Measurements from ENCODE around the gene ATG14.
"Not testable (repeated sequence)": the region's sequence is repeated elsewhere in the genome, so short reads cannot be mapped to it uniquely, and the experiment has no call there.

The ATG14 gene

DNA sequence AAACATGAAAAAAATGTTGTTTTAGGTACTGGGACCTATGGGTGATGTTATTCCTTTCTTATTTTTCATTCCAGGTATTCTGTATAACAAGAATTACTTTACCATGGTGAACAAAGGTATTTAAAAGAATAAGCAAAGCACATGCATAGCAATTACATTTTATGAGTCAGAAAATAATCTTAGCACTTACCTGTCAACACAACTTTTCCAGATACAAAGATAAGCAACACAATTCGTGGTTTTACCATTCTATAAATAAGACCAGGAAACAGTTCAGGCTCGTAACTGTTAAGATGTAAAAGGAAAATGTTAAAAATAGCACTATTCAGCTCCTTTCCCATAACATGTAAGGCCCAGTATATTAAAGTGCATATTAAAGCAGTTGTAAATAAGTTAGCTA lies 12.3 kb upstream of the ATG14 start:
- Histone ChIP-seq H3K36me3 (ENCODE audit: insufficient read depth, low read length) (no peaks in the 10 kb centered on the region), H3K9me3 (ENCODE audit: low read length) (no peaks in the 10 kb centered on the region), H2AFZ (ENCODE audit: low read depth, low read length) (no peak overlapping the region), H3K27me3 (ENCODE audit: insufficient read depth, low read length) (peaks cover 4% of the 10 kb centered on the region), H3K4me1 (ENCODE audit: insufficient read depth, low read length) (no peaks in the 10 kb centered on the region), H3K4me3 (ENCODE audit: low read length) (no peak overlapping the region)

DNA sequence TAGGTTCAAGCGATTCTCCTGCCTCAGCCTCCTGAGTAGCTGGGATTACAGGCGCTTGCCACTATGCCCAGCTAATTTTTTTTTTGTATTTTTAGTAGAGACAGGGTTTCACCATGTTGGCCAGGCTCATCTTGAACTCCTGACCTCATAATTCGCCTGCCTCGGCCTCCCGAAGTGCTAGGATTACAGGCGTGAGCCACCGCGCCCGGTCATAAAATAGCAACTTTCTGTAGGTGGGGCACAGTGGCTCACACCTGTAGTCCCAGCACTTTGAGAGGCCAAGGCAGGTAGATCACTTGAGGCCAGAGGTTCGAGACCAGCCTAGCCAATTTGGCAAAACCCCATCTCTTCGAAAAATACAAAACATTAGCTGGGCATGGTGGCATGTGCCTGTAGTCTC lies 10.7 kb upstream of the ATG14 start:
- H3K4me3 ChIP-seq (ENCODE audit: low read length); H3K27me3 ChIP-seq (ENCODE audit: insufficient read depth, low read length); H3K9me3 ChIP-seq (ENCODE audit: low read length); H3K4me1 ChIP-seq (ENCODE audit: insufficient read depth, low read length); H3K36me3 ChIP-seq (ENCODE audit: insufficient read depth, low read length); H2AFZ ChIP-seq (ENCODE audit: low read depth, low read length): not testable (repeated sequence)

DNA sequence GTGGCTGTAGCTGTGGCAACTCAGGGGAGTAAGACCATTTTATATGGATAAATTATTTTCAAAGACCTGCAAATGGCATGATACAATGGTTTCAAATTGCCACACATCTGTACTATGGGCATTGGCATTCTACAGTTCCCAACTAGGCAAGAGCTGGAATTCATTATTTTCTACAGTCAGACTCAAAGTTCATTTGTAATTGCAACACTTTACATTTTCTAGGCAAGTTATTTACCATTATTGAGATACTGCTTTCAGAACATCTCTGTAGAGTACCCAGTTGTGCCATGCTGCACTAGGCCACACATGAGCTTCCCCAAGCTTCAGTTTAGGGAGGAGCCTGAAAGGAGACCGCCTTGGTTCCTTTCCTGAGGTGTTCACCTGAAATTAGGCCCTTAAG lies 8.0 kb upstream of the ATG14 start:
- Histone ChIP-seq H3K4me1 (ENCODE audit: insufficient read depth, low read length) (peaks cover 3% of the 10 kb centered on the region), H3K36me3 (ENCODE audit: insufficient read depth, low read length) (no peaks in the 10 kb centered on the region), H3K27me3 (ENCODE audit: insufficient read depth, low read length) (peaks cover 6% of the 10 kb centered on the region), H2AFZ (ENCODE audit: low read depth, low read length) (no peak overlapping the region), H3K9me3 (ENCODE audit: low read length) (no peaks in the 10 kb centered on the region), H3K4me3 (ENCODE audit: low read length) (no peak overlapping the region)

DNA sequence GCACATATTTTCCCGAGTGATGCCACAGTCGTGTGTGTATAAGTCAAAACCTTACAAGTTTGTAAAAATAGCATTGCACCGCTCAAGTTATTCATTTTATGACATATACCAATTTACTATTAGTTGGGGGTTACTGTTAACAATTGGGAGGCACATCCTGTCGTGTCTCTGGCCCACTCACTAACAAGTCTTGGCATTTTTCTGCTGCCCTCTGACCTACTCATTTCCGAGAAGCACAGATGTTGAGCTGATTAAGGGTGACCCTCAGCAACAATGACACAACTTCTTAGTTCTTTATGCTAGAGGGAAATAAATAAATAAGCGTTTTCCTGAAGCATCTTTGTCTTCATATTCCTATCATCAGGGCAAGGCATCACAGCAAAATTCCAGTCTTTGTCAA lies 6.8 kb upstream of the ATG14 start:
- Histone ChIP-seq H3K27me3 (ENCODE audit: insufficient read depth, low read length) (peaks cover 4% of the 10 kb centered on the region), H3K4me1 (ENCODE audit: insufficient read depth, low read length) (peaks cover 3% of the 10 kb centered on the region), H2AFZ (ENCODE audit: low read depth, low read length) (no peak overlapping the region), H3K4me3 (ENCODE audit: low read length) (no peak overlapping the region), H3K9me3 (ENCODE audit: low read length) (no peaks in the 10 kb centered on the region), H3K36me3 (ENCODE audit: insufficient read depth, low read length) (no peaks in the 10 kb centered on the region)

DNA sequence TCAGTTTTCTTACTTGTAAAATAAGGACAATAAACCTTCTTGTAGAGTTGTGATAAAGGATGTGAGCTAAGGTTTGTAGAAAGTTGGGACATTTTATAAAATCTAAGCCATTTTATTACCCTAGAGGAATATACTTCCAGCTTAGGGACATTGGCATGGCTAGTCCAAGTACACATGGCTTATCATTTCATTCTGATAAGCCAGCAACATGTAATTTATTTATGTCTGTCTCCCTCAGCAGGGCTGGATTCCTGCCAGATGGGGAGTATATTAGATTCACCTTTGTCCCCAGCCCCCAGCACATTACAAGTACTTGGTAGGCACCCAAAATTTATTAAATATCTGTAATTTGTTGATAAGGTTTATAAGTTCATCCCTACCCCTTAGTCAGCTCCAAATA lies 6.3 kb upstream of the ATG14 start:
- no peaks in the 10 kb centered on the region for H3K36me3 ChIP-seq (ENCODE audit: insufficient read depth, low read length)

DNA sequence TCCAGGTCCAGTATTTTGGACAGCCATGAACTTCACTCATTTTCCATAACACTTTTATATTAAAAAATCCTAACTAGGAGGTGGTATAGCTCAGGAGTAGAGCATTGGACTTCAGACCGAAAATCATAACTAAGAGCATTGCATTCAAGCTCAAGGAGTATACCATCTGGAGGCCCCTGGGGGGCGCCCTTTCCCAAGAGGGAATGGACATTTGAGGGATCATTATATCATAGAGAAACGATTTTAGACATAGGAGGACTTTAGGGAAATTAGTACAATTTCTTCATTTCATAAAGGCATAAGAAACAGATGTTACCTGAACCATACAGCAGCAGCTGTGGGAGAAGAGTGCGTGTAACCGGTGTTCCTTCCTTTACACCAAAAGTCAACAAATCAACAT lies 5.2 kb upstream of the ATG14 start:
- no peaks in the 10 kb centered on the region for H3K36me3 ChIP-seq (ENCODE audit: insufficient read depth, low read length)
- H3K4me3 ChIP-seq (ENCODE audit: low read length): no peak overlapping the region
- no peaks in the 10 kb centered on the region for H3K9me3 ChIP-seq (ENCODE audit: low read length)
- peaks cover 2% of the 10 kb centered on the region for H3K27me3 ChIP-seq (ENCODE audit: insufficient read depth, low read length)
- peaks cover 8% of the 10 kb centered on the region for H3K4me1 ChIP-seq (ENCODE audit: insufficient read depth, low read length)
- no peak overlapping the region for H2AFZ ChIP-seq (ENCODE audit: low read depth, low read length)

More for the DNA sequence above, 6.3 kb upstream of the ATG14 start:
- Histone ChIP-seq H3K4me1 (ENCODE audit: insufficient read depth, low read length) (peaks cover 3% of the 10 kb centered on the region), H2AFZ (ENCODE audit: low read depth, low read length) (no peak overlapping the region), H3K9me3 (ENCODE audit: low read length) (no peaks in the 10 kb centered on the region), H3K27me3 (ENCODE audit: insufficient read depth, low read length) (peaks cover 2% of the 10 kb centered on the region), H3K4me3 (ENCODE audit: low read length) (no peak overlapping the region)

DNA sequence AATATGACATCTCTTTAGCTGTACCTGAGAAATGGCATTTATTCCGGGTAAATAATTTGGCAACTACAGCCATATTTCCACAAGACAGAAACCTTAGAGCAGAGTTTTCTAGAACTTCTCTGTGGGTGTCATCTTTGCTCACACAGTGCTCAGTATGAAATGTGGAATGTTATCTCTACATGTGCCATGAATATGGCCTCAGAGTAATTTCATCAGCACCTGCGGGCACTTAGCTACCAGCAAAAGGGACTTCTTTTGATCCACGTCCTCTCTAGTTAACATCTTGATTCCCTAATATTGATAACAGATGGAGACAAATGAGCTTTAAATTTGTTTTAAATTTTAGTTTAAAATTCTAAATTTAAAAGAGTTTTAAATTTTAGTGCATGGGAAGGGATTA lies 2.9 kb upstream of the ATG14 start:
- no peak overlapping the region for H2AFZ ChIP-seq (ENCODE audit: low read depth, low read length)
- no peaks in the 10 kb centered on the region for H3K36me3 ChIP-seq (ENCODE audit: insufficient read depth, low read length)
- H3K9me3 ChIP-seq (ENCODE audit: low read length): no peaks in the 10 kb centered on the region
- no peak overlapping the region for H3K4me3 ChIP-seq (ENCODE audit: low read length)
- H3K4me1 ChIP-seq (ENCODE audit: insufficient read depth, low read length): peaks cover 23% of the 10 kb centered on the region
- peaks cover 2% of the 10 kb centered on the region for H3K27me3 ChIP-seq (ENCODE audit: insufficient read depth, low read length)

DNA sequence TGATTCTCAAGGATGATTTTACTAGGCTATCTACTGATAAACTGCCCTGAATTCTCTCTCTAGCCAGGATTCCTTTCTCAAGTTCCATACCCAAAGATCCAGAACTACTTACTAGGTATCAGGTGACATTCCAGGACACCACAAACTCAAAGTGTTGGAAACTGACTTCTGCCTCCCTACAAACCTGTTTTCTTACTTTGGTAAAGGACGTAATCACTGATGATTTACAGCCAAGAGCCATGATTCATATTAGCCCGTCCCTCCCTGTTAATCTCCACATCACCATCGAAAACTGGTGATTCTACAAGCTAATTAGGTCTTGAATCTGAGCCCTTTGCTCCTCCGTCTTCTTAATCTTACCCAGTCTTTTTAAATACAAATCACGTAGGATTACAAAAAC lies 1.0 kb upstream of the ATG14 start:
- Histone ChIP-seq H2AFZ (ENCODE audit: low read depth, low read length) (peak overlapping the region; percentile 100), H3K36me3 (ENCODE audit: insufficient read depth, low read length) (no peaks in the 10 kb centered on the region), H3K4me1 (ENCODE audit: insufficient read depth, low read length) (peaks cover 22% of the 10 kb centered on the region), H3K9me3 (ENCODE audit: low read length) (no peaks in the 10 kb centered on the region), H3K27me3 (ENCODE audit: insufficient read depth, low read length) (peaks cover 2% of the 10 kb centered on the region), H3K4me3 (ENCODE audit: low read length) (no peak overlapping the region)

DNA sequence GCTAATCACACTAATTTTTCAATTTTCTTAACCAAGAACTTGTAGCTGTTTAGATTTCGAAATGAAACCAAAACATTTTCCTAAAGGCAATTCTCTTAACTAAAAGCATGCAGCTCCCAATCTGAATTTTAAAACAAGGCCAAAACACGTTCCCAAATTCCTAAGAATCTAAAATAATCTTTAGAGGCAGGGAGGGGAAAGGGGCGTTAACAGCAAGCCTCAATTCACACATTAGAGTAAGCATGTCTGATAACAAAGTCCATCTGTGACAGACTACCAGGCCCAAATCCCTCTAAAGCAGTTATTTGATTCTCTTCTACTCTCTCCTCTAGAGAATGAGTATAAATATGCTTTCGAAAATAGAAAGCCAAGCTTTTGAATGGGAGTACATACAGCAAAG lies 754 bp downstream of the ATG14 start:
- Histone ChIP-seq H3K9me3 (ENCODE audit: low read length) (no peaks in the 10 kb centered on the region), H3K4me1 (ENCODE audit: insufficient read depth, low read length) (peaks cover 22% of the 10 kb centered on the region), H3K27me3 (ENCODE audit: insufficient read depth, low read length) (no peaks in the 10 kb centered on the region), H3K4me3 (ENCODE audit: low read length) (peak overlapping the region; percentile 98), H3K36me3 (ENCODE audit: insufficient read depth, low read length) (no peaks in the 10 kb centered on the region), H2AFZ (ENCODE audit: low read depth, low read length) (peak overlapping the region; percentile 100)

DNA sequence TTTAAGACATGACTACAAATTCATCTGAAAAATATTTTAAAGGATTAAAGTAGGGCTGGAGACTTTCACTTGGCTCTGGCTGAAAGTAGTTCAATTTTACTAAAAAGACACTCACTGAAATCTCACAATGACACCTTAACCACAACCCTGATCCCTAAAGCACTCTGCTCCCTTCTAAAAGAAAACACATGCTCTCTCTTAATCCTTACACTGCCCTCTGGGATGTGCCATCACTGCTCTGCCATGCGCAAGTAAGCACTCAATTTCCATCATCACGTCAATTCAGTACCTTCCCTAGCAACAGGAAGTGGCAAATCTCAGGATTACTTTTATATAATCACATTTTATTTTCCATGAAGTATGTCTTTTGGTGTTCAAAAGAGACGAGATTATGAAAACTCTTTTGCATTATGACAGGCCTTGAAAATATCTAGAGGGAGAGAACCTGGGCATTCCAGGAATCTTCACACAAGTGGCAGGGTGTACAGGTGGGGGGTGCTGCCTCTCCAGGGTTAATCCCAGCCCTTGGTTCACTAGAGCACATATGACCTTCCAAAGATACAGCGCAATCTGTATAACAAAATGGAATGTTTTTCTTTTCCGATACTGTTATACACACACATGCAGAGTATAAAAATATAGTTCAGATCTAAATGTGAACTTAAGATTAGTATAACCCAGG lies 7.3 kb downstream of the ATG14 start:
- Histone ChIP-seq H3K4me3 (ENCODE audit: low read length) (no peak overlapping the region), H3K27me3 (ENCODE audit: insufficient read depth, low read length) (no peaks in the 10 kb centered on the region), H3K4me1 (ENCODE audit: insufficient read depth, low read length) (no peaks in the 10 kb centered on the region), H3K36me3 (ENCODE audit: insufficient read depth, low read length) (no peaks in the 10 kb centered on the region), H3K9me3 (ENCODE audit: low read length) (no peaks in the 10 kb centered on the region), H2AFZ (ENCODE audit: low read depth, low read length) (no peak overlapping the region)

DNA sequence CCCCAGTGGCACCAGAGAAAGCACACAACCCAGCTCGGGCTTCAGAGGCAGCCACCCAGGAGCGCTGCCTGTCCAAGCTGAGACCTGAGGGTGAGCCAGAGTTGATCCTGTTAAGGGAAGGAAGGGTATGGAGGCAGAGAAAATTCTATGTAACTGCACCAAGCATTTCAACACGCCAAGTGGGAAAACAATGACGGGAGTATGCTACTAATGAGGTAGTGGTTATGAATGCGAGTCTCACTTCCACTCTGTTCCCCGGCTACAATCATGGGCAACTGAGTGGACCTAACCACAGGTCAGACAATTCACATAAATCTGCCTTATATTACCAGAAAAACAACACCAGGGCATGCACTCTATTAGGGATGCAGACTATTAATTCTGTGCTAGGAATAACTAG lies 9.9 kb downstream of the ATG14 start:
- H2AFZ ChIP-seq (ENCODE audit: low read depth, low read length): no peak overlapping the region
- H3K9me3 ChIP-seq (ENCODE audit: low read length): no peaks in the 10 kb centered on the region
- H3K27me3 ChIP-seq (ENCODE audit: insufficient read depth, low read length): no peaks in the 10 kb centered on the region
- H3K4me3 ChIP-seq (ENCODE audit: low read length): no peak overlapping the region
- no peaks in the 10 kb centered on the region for H3K36me3 ChIP-seq (ENCODE audit: insufficient read depth, low read length)
- no peaks in the 10 kb centered on the region for H3K4me1 ChIP-seq (ENCODE audit: insufficient read depth, low read length)

DNA sequence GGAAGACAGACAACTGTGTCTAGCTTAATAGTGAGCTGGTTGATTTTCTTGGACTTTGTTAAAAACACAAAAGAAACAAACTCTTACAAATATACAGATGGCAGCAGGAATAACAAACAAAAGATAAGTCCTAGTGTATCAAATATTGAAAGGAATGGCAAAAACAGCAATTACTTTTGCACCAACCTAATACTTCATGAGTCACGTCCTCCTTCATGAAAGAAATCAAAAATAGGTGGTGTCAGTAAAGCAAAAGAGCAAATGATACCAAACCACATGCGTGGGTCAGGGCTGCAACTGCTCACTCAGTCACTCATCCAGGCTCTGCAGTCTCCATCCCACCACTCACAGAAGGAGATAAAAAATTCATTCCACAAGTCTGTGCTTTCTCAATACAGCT lies 11.8 kb downstream of the ATG14 start:
- Histone ChIP-seq H3K27me3 (ENCODE audit: insufficient read depth, low read length) (no peaks in the 10 kb centered on the region), H3K36me3 (ENCODE audit: insufficient read depth, low read length) (peaks cover 8% of the 10 kb centered on the region), H3K9me3 (ENCODE audit: low read length) (no peaks in the 10 kb centered on the region), H3K4me1 (ENCODE audit: insufficient read depth, low read length) (no peaks in the 10 kb centered on the region), H3K4me3 (ENCODE audit: low read length) (no peak overlapping the region), H2AFZ (ENCODE audit: low read depth, low read length) (no peak overlapping the region)

DNA sequence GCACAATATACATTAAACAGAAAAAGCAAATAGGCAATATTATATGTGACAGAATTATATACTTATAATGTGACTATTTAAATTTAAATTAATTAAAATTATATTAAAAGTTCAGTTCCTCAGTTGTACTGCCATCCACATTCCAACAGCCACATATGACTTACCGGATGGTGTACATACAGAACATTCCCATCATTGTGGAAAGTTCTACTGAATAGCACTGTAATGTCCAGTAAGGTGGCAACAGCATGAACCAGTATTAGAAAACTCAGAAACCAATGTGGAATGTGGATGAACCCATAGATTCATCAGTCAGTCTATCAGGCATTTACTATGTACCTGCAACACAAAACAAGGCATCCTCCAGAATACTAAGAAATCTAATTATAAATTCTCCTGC lies 12.4 kb downstream of the ATG14 start:
- H3K9me3 ChIP-seq (ENCODE audit: low read length): no peaks in the 10 kb centered on the region
- H3K4me3 ChIP-seq (ENCODE audit: low read length): no peak overlapping the region

DNA sequence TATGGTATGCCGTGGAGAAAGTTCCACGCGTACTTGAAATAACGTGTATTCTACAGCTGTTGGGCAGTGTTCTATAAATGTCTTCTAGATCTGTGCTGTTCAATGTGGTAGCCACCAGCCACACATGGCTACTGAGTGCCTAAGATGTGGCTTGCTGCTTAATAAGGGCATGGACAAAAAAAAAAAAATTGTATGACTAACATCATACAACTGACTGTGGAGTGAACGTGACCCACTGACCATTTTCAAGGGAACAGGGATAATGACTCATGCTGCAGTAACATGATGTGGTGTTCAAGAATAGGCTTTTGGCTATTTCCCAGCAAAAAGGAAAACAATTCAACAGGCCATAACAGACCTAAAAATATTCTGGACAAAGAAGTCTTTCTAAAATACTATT lies 13.0 kb downstream of the ATG14 start:
- H3K36me3 ChIP-seq (ENCODE audit: insufficient read depth, low read length): peaks cover 14% of the 10 kb centered on the region
- H3K9me3 ChIP-seq (ENCODE audit: low read length): no peaks in the 10 kb centered on the region
- H2AFZ ChIP-seq (ENCODE audit: low read depth, low read length): no peak overlapping the region
- no peak overlapping the region for H3K4me3 ChIP-seq (ENCODE audit: low read length)
- no peaks in the 10 kb centered on the region for H3K4me1 ChIP-seq (ENCODE audit: insufficient read depth, low read length)
- H3K27me3 ChIP-seq (ENCODE audit: insufficient read depth, low read length): no peaks in the 10 kb centered on the region

More for the DNA sequence above, 12.4 kb downstream of the ATG14 start:
- H2AFZ ChIP-seq (ENCODE audit: low read depth, low read length): no peak overlapping the region
- H3K4me1 ChIP-seq (ENCODE audit: insufficient read depth, low read length): no peaks in the 10 kb centered on the region
- peaks cover 14% of the 10 kb centered on the region for H3K36me3 ChIP-seq (ENCODE audit: insufficient read depth, low read length)
- no peaks in the 10 kb centered on the region for H3K27me3 ChIP-seq (ENCODE audit: insufficient read depth, low read length)
